ENCODE results near the gene NUP210.
"Not testable (repeated sequence)": the region's sequence is repeated elsewhere in the genome, so short reads cannot be mapped to it uniquely, and the experiment has no call there.

Gene NUP210

GRCh38 chr3:13455644-13456043, 35.5 kb upstream of the NUP210 start:
- in situ Hi-C loops (cut with HindIII; ENCODE audit: low pct_ligation_motif_present, low sequenced_read_pairs): no loop called here

GRCh38 chr3:13452490-13453335, 32.6 kb upstream of the NUP210 start:
- Histone ChIP-seq H3K27me3 (replicated peaks) (no peaks in the 10 kb centered on the region), H3K36me3 (replicated peaks) (no peaks in the 10 kb centered on the region), H3K27ac (no peak overlapping the region), H3K4me3 (ENCODE audit: low read depth, low read length) (peak overlapping the region; percentile 36)
- TF ChIP-seq, protein P1, sequence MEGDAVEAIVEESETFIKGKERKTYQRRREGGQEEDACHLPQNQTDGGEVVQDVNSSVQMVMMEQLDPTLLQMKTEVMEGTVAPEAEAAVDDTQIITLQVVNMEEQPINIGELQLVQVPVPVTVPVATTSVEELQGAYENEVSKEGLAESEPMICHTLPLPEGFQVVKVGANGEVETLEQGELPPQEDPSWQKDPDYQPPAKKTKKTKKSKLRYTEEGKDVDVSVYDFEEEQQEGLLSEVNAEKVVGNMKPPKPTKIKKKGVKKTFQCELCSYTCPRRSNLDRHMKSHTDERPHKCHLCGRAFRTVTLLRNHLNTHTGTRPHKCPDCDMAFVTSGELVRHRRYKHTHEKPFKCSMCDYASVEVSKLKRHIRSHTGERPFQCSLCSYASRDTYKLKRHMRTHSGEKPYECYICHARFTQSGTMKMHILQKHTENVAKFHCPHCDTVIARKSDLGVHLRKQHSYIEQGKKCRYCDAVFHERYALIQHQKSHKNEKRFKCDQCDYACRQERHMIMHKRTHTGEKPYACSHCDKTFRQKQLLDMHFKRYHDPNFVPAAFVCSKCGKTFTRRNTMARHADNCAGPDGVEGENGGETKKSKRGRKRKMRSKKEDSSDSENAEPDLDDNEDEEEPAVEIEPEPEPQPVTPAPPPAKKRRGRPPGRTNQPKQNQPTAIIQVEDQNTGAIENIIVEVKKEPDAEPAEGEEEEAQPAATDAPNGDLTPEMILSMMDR (IDR thresholded peaks at IDR 0.05; ENCODE audit: low read depth, low read length, missing control alignments): peak; percentile 65
- in situ Hi-C loops (cut with HindIII; ENCODE audit: low pct_ligation_motif_present, low sequenced_read_pairs): no loop called here
- DNase-seq: peak; percentile 47

More at GRCh38 chr3:13455644-13456043, 35.5 kb upstream of the NUP210 start:
- no peak overlapping the region for H3K4me3 ChIP-seq (ENCODE audit: low read depth, low read length)
- H3K27ac ChIP-seq: no peak overlapping the region
- TF ChIP-seq, protein P1 (IDR thresholded peaks at IDR 0.05; ENCODE audit: low read depth, low read length, missing control alignments): no peak
- H3K27me3 ChIP-seq (replicated peaks): no peaks in the 10 kb centered on the region
- H3K36me3 ChIP-seq (replicated peaks): no peaks in the 10 kb centered on the region
- DNase-seq: no peak

DNA sequence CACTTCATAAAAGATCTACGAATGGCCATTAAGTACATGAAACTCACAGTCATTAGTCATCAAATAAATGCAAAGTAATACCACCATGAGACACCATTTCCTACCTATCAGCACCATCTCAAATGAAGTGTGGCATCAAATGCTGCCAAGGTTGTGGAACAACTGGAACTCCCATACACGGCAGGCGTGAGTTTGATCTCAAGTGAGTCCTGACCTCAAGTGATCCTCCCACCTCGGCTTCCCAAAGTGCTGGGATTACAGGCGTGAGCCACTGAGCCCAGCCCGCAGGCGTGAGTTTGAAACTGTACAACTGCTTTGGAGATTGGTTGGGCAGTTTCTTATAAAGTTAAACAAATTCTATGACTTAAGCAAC, 31.2 kb upstream of the NUP210 start:
- DNase-seq: peak; percentile 14
- Histone ChIP-seq H3K4me3 (ENCODE audit: low read depth, low read length) (peak overlapping the region; percentile 67), H3K27ac (no peak overlapping the region), H3K27me3 (replicated peaks) (no peaks in the 10 kb centered on the region), H3K36me3 (replicated peaks) (no peaks in the 10 kb centered on the region)
- in situ Hi-C loops (cut with HindIII; ENCODE audit: low pct_ligation_motif_present, low sequenced_read_pairs): no loop called here
- TF ChIP-seq, protein P1 (IDR thresholded peaks at IDR 0.05; ENCODE audit: low read depth, low read length, missing control alignments): no peak

DNA sequence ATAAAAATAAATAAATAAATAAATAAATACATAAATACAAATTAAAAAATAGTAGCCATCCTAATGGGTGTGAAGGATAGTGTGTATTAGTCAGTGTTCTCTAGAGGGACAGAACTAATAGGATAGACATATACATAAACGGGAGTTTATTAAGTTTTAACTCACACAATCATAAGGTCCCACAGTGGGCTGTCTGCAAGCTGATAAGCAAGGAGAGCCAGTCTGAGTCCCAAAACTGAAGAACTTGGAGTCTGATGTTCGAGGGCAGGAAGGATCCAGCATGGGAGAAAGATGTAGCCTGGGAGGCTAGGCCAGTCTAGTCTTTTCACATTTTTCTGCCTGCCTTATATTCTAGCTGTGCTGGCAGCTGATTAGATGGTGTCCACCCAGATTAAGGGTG, 22.8 kb upstream of the NUP210 start:
- H3K27me3 ChIP-seq (replicated peaks); H3K27ac ChIP-seq; H3K4me3 ChIP-seq (ENCODE audit: low read depth, low read length); DNase-seq; in situ Hi-C loops (cut with HindIII; ENCODE audit: low pct_ligation_motif_present, low sequenced_read_pairs); H3K36me3 ChIP-seq (replicated peaks): not testable (repeated sequence)

- H3K27me3 ChIP-seq (replicated peaks): no peaks in the 10 kb centered on the region
- no peaks in the 10 kb centered on the region for H3K36me3 ChIP-seq (replicated peaks)
- no peak overlapping the region for H3K27ac ChIP-seq
- no peak for DNase-seq
- in situ Hi-C loops (cut with HindIII; ENCODE audit: low pct_ligation_motif_present, low sequenced_read_pairs): no loop called here
- H3K4me3 ChIP-seq (ENCODE audit: low read depth, low read length): no peak overlapping the region
- TF ChIP-seq, protein P1 (IDR thresholded peaks at IDR 0.05; ENCODE audit: low read depth, low read length, missing control alignments): no peak
These were observed 20.2 kb upstream of the NUP210 start for GRCh38 chr3:13440204-13440817.

GRCh38 chr3:13436213-13436612, 16.1 kb upstream of the NUP210 start:
- H3K4me3 ChIP-seq (ENCODE audit: low read depth, low read length); DNase-seq; H3K36me3 ChIP-seq (replicated peaks); H3K27ac ChIP-seq; H3K27me3 ChIP-seq (replicated peaks); in situ Hi-C loops (cut with HindIII; ENCODE audit: low pct_ligation_motif_present, low sequenced_read_pairs): not testable (repeated sequence)

All from brain microvascular endothelial cell (primary cell).